DOHH2 (cell line): ENCODE results near the gene RALA.

Experiments used
- EZH2phosphoT487 ChIP-seq: fragments of 200-600 bp; sonication (generic); IDR thresholded peaks from 2 replicates; pipeline ENCODE4 v1.6.1; 2017; ENCODE audit warnings: borderline replicate concordance, mild to moderate bottlenecking, antibody characterized with exemption, low read length, moderate library complexity, mixed read lengths
- TF ChIP-seq, protein P1 (sequence below): fragments of 200-600 bp; sonication (generic); IDR thresholded peaks from one replicate; pipeline ENCODE4 v1.5.1; 2014; ENCODE audit warnings: antibody characterized with exemption, mild to moderate bottlenecking, low read depth, low read length; ENCODE audit not compliant: poor library complexity, severe bottlenecking

- TF ChIP-seq, protein P1, sequence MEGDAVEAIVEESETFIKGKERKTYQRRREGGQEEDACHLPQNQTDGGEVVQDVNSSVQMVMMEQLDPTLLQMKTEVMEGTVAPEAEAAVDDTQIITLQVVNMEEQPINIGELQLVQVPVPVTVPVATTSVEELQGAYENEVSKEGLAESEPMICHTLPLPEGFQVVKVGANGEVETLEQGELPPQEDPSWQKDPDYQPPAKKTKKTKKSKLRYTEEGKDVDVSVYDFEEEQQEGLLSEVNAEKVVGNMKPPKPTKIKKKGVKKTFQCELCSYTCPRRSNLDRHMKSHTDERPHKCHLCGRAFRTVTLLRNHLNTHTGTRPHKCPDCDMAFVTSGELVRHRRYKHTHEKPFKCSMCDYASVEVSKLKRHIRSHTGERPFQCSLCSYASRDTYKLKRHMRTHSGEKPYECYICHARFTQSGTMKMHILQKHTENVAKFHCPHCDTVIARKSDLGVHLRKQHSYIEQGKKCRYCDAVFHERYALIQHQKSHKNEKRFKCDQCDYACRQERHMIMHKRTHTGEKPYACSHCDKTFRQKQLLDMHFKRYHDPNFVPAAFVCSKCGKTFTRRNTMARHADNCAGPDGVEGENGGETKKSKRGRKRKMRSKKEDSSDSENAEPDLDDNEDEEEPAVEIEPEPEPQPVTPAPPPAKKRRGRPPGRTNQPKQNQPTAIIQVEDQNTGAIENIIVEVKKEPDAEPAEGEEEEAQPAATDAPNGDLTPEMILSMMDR, result no peak
- no peak for TF ChIP-seq EZH2phosphoT487
Observed at GRCh38 chr7:39592586-39592985, 30.8 kb upstream of the RALA start.
